ENCODE measurements around the gene CD8B.

CD8B gene

GRCh38 chr2:86782748-86783147 lies 78.9 kb downstream of the CD8B start:
- Histone ChIP-seq H3K36me3 (ENCODE audit: control insufficient read depth, insufficient read depth, low read length) (no peaks in the 10 kb centered on the region), H3K4me1 (ENCODE audit: control insufficient read depth, insufficient read depth, low read length) (no peaks in the 10 kb centered on the region), H3K9ac (ENCODE audit: low read length) (no peak overlapping the region), H3K4me3 (ENCODE audit: low read depth, low read length) (no peak overlapping the region), H3K9me3 (ENCODE audit: control insufficient read depth, insufficient read depth, low read depth, low read length) (no peaks in the 10 kb centered on the region), H3K27ac (ENCODE audit: low read depth, low read length) (no peak overlapping the region), H3K27me3 (ENCODE audit: control insufficient read depth, insufficient read depth, low read length) (peaks cover 7% of the 10 kb centered on the region)

GRCh38 chr2:86781363-86781762 lies 80.3 kb downstream of the CD8B start:
- Histone ChIP-seq H3K9ac (ENCODE audit: low read length) (no peak overlapping the region), H3K4me1 (ENCODE audit: control insufficient read depth, insufficient read depth, low read length) (no peaks in the 10 kb centered on the region), H3K27ac (ENCODE audit: low read depth, low read length) (no peak overlapping the region), H3K4me3 (ENCODE audit: low read depth, low read length) (no peak overlapping the region), H3K9me3 (ENCODE audit: control insufficient read depth, insufficient read depth, low read depth, low read length) (no peaks in the 10 kb centered on the region), H3K27me3 (ENCODE audit: control insufficient read depth, insufficient read depth, low read length) (no peaks in the 10 kb centered on the region; the same call in 1 of the 2 replicates), H3K36me3 (ENCODE audit: control insufficient read depth, insufficient read depth, low read length) (peaks cover 4% of the 10 kb centered on the region; the same call in 1 of the 2 replicates)

GRCh38 chr2:86779971-86780370 lies 81.7 kb downstream of the CD8B start:
- Histone ChIP-seq H3K9me3 (ENCODE audit: control insufficient read depth, insufficient read depth, low read depth, low read length) (no peaks in the 10 kb centered on the region), H3K27ac (ENCODE audit: low read depth, low read length) (no peak overlapping the region), H3K4me3 (ENCODE audit: low read depth, low read length) (no peak overlapping the region), H3K9ac (ENCODE audit: low read length) (no peak overlapping the region), H3K36me3 (ENCODE audit: control insufficient read depth, insufficient read depth, low read length) (peaks cover 10% of the 10 kb centered on the region; the same call in 1 of the 2 replicates), H3K27me3 (ENCODE audit: control insufficient read depth, insufficient read depth, low read length) (no peaks in the 10 kb centered on the region; the same call in 1 of the 2 replicates), H3K4me1 (ENCODE audit: control insufficient read depth, insufficient read depth, low read length) (no peaks in the 10 kb centered on the region)

- no peaks in the 10 kb centered on the region for H3K9me3 ChIP-seq (ENCODE audit: control insufficient read depth, insufficient read depth, low read depth, low read length)
- H3K27me3 ChIP-seq (ENCODE audit: control insufficient read depth, insufficient read depth, low read length) = no peaks in the 10 kb centered on the region
- H3K4me3 ChIP-seq (ENCODE audit: low read depth, low read length) = no peak overlapping the region
- H3K4me1 ChIP-seq (ENCODE audit: control insufficient read depth, insufficient read depth, low read length) = no peaks in the 10 kb centered on the region
- no peak overlapping the region for H3K9ac ChIP-seq (ENCODE audit: low read length)
- peaks cover 20% of the 10 kb centered on the region for H3K36me3 ChIP-seq (ENCODE audit: control insufficient read depth, insufficient read depth, low read length)
- no peak overlapping the region for H3K27ac ChIP-seq (ENCODE audit: low read depth, low read length)
Measured at GRCh38 chr2:86778957-86779356, 82.7 kb downstream of the CD8B start.

- no peaks in the 10 kb centered on the region for H3K9me3 ChIP-seq (ENCODE audit: control insufficient read depth, insufficient read depth, low read depth, low read length)
- H3K36me3 ChIP-seq (ENCODE audit: control insufficient read depth, insufficient read depth, low read length) = peaks cover 40% of the 10 kb centered on the region
- H3K4me3 ChIP-seq (ENCODE audit: low read depth, low read length) = no peak overlapping the region
- no peaks in the 10 kb centered on the region for H3K27me3 ChIP-seq (ENCODE audit: control insufficient read depth, insufficient read depth, low read length)
- no peak overlapping the region for H3K9ac ChIP-seq (ENCODE audit: low read length)
- no peak overlapping the region for H3K27ac ChIP-seq (ENCODE audit: low read depth, low read length)
- H3K4me1 ChIP-seq (ENCODE audit: control insufficient read depth, insufficient read depth, low read length) = no peaks in the 10 kb centered on the region
Measured at GRCh38 chr2:86776532-86776931, 85.2 kb downstream of the CD8B start.

GRCh38 chr2:86775338-86775737 lies 86.3 kb downstream of the CD8B start:
- H3K36me3 ChIP-seq (ENCODE audit: control insufficient read depth, insufficient read depth, low read length) = peaks cover 52% of the 10 kb centered on the region
- no peaks in the 10 kb centered on the region for H3K27me3 ChIP-seq (ENCODE audit: control insufficient read depth, insufficient read depth, low read length)
- no peaks in the 10 kb centered on the region for H3K4me1 ChIP-seq (ENCODE audit: control insufficient read depth, insufficient read depth, low read length)
- H3K4me3 ChIP-seq (ENCODE audit: low read depth, low read length) = no peak overlapping the region
- H3K9ac ChIP-seq (ENCODE audit: low read length) = no peak overlapping the region
- H3K9me3 ChIP-seq (ENCODE audit: control insufficient read depth, insufficient read depth, low read depth, low read length) = no peaks in the 10 kb centered on the region
- no peak overlapping the region for H3K27ac ChIP-seq (ENCODE audit: low read depth, low read length)

GRCh38 chr2:86774862-86775261 lies 86.8 kb downstream of the CD8B start:
- Histone ChIP-seq H3K4me3 (ENCODE audit: low read depth, low read length) (no peak overlapping the region), H3K4me1 (ENCODE audit: control insufficient read depth, insufficient read depth, low read length) (no peaks in the 10 kb centered on the region), H3K27me3 (ENCODE audit: control insufficient read depth, insufficient read depth, low read length) (no peaks in the 10 kb centered on the region), H3K9me3 (ENCODE audit: control insufficient read depth, insufficient read depth, low read depth, low read length) (no peaks in the 10 kb centered on the region), H3K9ac (ENCODE audit: low read length) (no peak overlapping the region), H3K36me3 (ENCODE audit: control insufficient read depth, insufficient read depth, low read length) (peaks cover 57% of the 10 kb centered on the region), H3K27ac (ENCODE audit: low read depth, low read length) (no peak overlapping the region)

- peaks cover 72% of the 10 kb centered on the region for H3K36me3 ChIP-seq (ENCODE audit: control insufficient read depth, insufficient read depth, low read length)
- H3K27me3 ChIP-seq (ENCODE audit: control insufficient read depth, insufficient read depth, low read length) = no peaks in the 10 kb centered on the region
- no peaks in the 10 kb centered on the region for H3K9me3 ChIP-seq (ENCODE audit: control insufficient read depth, insufficient read depth, low read depth, low read length)
- H3K9ac ChIP-seq (ENCODE audit: low read length) = no peak overlapping the region
- no peak overlapping the region for H3K4me3 ChIP-seq (ENCODE audit: low read depth, low read length)
- no peaks in the 10 kb centered on the region for H3K4me1 ChIP-seq (ENCODE audit: control insufficient read depth, insufficient read depth, low read length)
- H3K27ac ChIP-seq (ENCODE audit: low read depth, low read length) = no peak overlapping the region
Measured at GRCh38 chr2:86772611-86773010, 89.1 kb downstream of the CD8B start.

GRCh38 chr2:86770816-86771301 lies 90.8 kb downstream of the CD8B start:
- H3K9me3 ChIP-seq (ENCODE audit: control insufficient read depth, insufficient read depth, low read depth, low read length) = no peaks in the 10 kb centered on the region
- no peak overlapping the region for H3K9ac ChIP-seq (ENCODE audit: low read length)
- H3K36me3 ChIP-seq (ENCODE audit: control insufficient read depth, insufficient read depth, low read length) = peaks cover 75% of the 10 kb centered on the region
- H3K4me1 ChIP-seq (ENCODE audit: control insufficient read depth, insufficient read depth, low read length) = no peaks in the 10 kb centered on the region
- H3K27ac ChIP-seq (ENCODE audit: low read depth, low read length) = no peak overlapping the region
- no peaks in the 10 kb centered on the region for H3K27me3 ChIP-seq (ENCODE audit: control insufficient read depth, insufficient read depth, low read length)
- H3K4me3 ChIP-seq (ENCODE audit: low read depth, low read length) = no peak overlapping the region

GRCh38 chr2:86769838-86770237 lies 91.8 kb downstream of the CD8B start:
- Histone ChIP-seq H3K4me1 (ENCODE audit: control insufficient read depth, insufficient read depth, low read length) (no peaks in the 10 kb centered on the region), H3K27ac (ENCODE audit: low read depth, low read length) (no peak overlapping the region), H3K36me3 (ENCODE audit: control insufficient read depth, insufficient read depth, low read length) (peaks cover 74% of the 10 kb centered on the region), H3K27me3 (ENCODE audit: control insufficient read depth, insufficient read depth, low read length) (no peaks in the 10 kb centered on the region), H3K9ac (ENCODE audit: low read length) (no peak overlapping the region), H3K4me3 (ENCODE audit: low read depth, low read length) (no peak overlapping the region), H3K9me3 (ENCODE audit: control insufficient read depth, insufficient read depth, low read depth, low read length) (no peaks in the 10 kb centered on the region)

- Histone ChIP-seq H3K9me3 (ENCODE audit: control insufficient read depth, insufficient read depth, low read depth, low read length) (no peaks in the 10 kb centered on the region), H3K36me3 (ENCODE audit: control insufficient read depth, insufficient read depth, low read length) (peaks cover 61% of the 10 kb centered on the region), H3K27me3 (ENCODE audit: control insufficient read depth, insufficient read depth, low read length) (no peaks in the 10 kb centered on the region), H3K27ac (ENCODE audit: low read depth, low read length) (no peak overlapping the region), H3K9ac (ENCODE audit: low read length) (no peak overlapping the region), H3K4me3 (ENCODE audit: low read depth, low read length) (no peak overlapping the region), H3K4me1 (ENCODE audit: control insufficient read depth, insufficient read depth, low read length) (peaks cover 3% of the 10 kb centered on the region; the same call in 1 of the 2 replicates)
Measured at GRCh38 chr2:86768189-86768949, 93.3 kb downstream of the CD8B start.

All from HUES6 (cell line).